A549 (cell line): ENCODE data around the gene B4GALT6. TPM values are rescaled to one million over a fixed set of nuclear protein-coding genes. Genes with fewer than 3 reads are reported as not detected.

Source experiments
- ATAC-seq, 2 experiments: fragments of 200-7000 bp in 1 of 2; fragments of >200 bp in 1 of 2; cut with Nextera tagmentation in 1 of 2; cut with Tn5 transposase in 1 of 2; 3 replicates each; pipeline versions ENCODE4 v1.8.0 to v1.9.1; 2018 to 2020; ENCODE audit warnings: mild to moderate bottlenecking in 1 of 2, moderate library complexity in 1 of 2
- CTCF ChIA-PET: fragments of 300-600 bp; sonication (Branson Sonifier 250); formaldehyde crosslinking; extraction: SDS; loops from one replicate; lab custom pipeline; 2021; ENCODE audit warnings: antibody characterized with exemption, inconsistent platforms; lab: Yijun Ruan, JAX
- POLR2A ChIA-PET: fragments of 350-600 bp; formaldehyde crosslinking; extraction: SDS; loops from one replicate; lab custom pipeline; 2021; ENCODE audit warnings: antibody characterized with exemption, inconsistent platforms; lab: Yijun Ruan, JAX
- DNase-seq, 2 experiments: peaks; one replicate each; pipeline versions ENCODE4 v3.0.0 to v3.0.0-alpha.2; 2011 to 2016; ENCODE audit warnings: low read depth in 1 of 2, low spot score in 1 of 2
- FAIRE-seq: peaks from 2 replicates; lab custom pipeline; 2011; peaks lifted over from hg19 to GRCh38; lab: Jason Lieb, UNC
- H3K27ac ChIP-seq, 2 experiments: fragments of >200 bp; sonication (Bioruptor Twin); formaldehyde crosslinking; 3 replicates each; pipeline ENCODE4 v1.5.1; 2016 to 2017
- H3K4me1 ChIP-seq: fragments of >200 bp; sonication (Bioruptor Twin); formaldehyde crosslinking; 3 replicates; pipeline ENCODE4 v1.6.1; 2016
- H3K4me2 ChIP-seq: fragments of >200 bp; sonication (Bioruptor Twin); formaldehyde crosslinking; 3 replicates; pipeline ENCODE4 v1.6.1; 2016
- H3K4me3 ChIP-seq: fragments of >200 bp; sonication (Bioruptor Twin); formaldehyde crosslinking; 3 replicates; pipeline ENCODE4 v1.5.1; 2016
- H3K9me3 ChIP-seq: fragments of >200 bp; sonication (Bioruptor Twin); formaldehyde crosslinking; 3 replicates; pipeline ENCODE4 v1.6.1; 2016
- BCL3 ChIP-seq: fragments of >200 bp; sonication (Bioruptor Twin); formaldehyde crosslinking; IDR thresholded peaks from 3 replicates; pipeline ENCODE4 v1.6.1; 2016
- CBX2 ChIP-seq: fragments of 200-600 bp; sonication (generic); IDR thresholded peaks from 2 replicates; pipeline ENCODE4 v1.6.1; 2016; ENCODE audit warnings: low read depth, mild to moderate bottlenecking, borderline replicate concordance
- CHD2 ChIP-seq: fragments of 150-350 bp; IDR thresholded peaks from 2 replicates; pipeline ENCODE4 v1.6.1; 2014; ENCODE audit warnings: low read length; ENCODE audit not compliant: partially characterized antibody
- E2F6 ChIP-seq: IDR thresholded peaks from 2 replicates; pipeline ENCODE4 v1.6.1; 2012; ENCODE audit warnings: low read depth, borderline replicate concordance
- ESRRA ChIP-seq: fragments of 150-350 bp; IDR thresholded peaks from 2 replicates; pipeline ENCODE4 v1.6.1; 2014; ENCODE audit warnings: mild to moderate bottlenecking, low read length, borderline replicate concordance
- GATA3 ChIP-seq: IDR thresholded peaks from 2 replicates; pipeline ENCODE4 v1.6.1; 2012; ENCODE audit warnings: borderline replicate concordance
- HDAC2 ChIP-seq: fragments of 200-600 bp; sonication (generic); IDR thresholded peaks from 2 replicates; pipeline ENCODE4 v1.6.1; 2016
- HOXA7 ChIP-seq: fragments of 250-450 bp; sonication (Bioruptor Pico); IDR thresholded peaks from 2 replicates; pipeline ENCODE4 v1.5.0; 2020; ENCODE audit warnings: mild to moderate bottlenecking, moderate library complexity
- HOXB5 ChIP-seq: fragments of 250-450 bp; sonication (Bioruptor Pico); IDR thresholded peaks from 2 replicates; pipeline ENCODE4 v1.5.0; 2020; ENCODE audit warnings: mild to moderate bottlenecking, moderate library complexity
- JUN ChIP-seq, 2 experiments: fragments of >200 bp; sonication (Bioruptor Twin); formaldehyde crosslinking; IDR thresholded peaks; 2 replicates in 1 of 2; 3 replicates in 1 of 2; pipeline ENCODE4 v1.6.1; 2016 to 2017
- KDM1A ChIP-seq: fragments of 200-600 bp; sonication (generic); IDR thresholded peaks from 2 replicates; pipeline ENCODE4 v1.6.1; 2016; ENCODE audit warnings: low read depth, mild to moderate bottlenecking
- MAFK ChIP-seq: fragments of 450-650 bp; IDR thresholded peaks from 2 replicates; pipeline ENCODE4 v1.6.1; 2014; ENCODE audit not compliant: partially characterized antibody
- MYC ChIP-seq: IDR thresholded peaks from 2 replicates; pipeline ENCODE4 v1.6.1; 2012; ENCODE audit warnings: mild to moderate bottlenecking, inconsistent platforms, low read length, improper control_type of control experiment, borderline replicate concordance
- NPAS2 ChIP-seq: fragments of 250-450 bp; sonication (Bioruptor Pico); IDR thresholded peaks from 2 replicates; pipeline ENCODE4 v1.8.0; 2022; ENCODE audit warnings: mild to moderate bottlenecking, moderate library complexity, borderline replicate concordance
- NR3C1 ChIP-seq: fragments of >200 bp; sonication (Bioruptor Twin); formaldehyde crosslinking; IDR thresholded peaks from 3 replicates; pipeline ENCODE4 v1.6.1; 2017
- PHF8 ChIP-seq: fragments of 200-600 bp; sonication (generic); IDR thresholded peaks from 2 replicates; pipeline ENCODE4 v1.6.1; 2016; ENCODE audit warnings: low read depth, mild to moderate bottlenecking, antibody characterized with exemption, moderate library complexity, borderline replicate concordance
- POLR2AphosphoS2 ChIP-seq: conservative IDR thresholded peaks from 2 replicates; pipeline ENCODE4 v1.6.1; 2012; ENCODE audit warnings: low read length, improper control_type of control experiment, inconsistent platforms
- RAD21 ChIP-seq, 2 experiments: fragments of >200 bp in 1 of 2; sonication (Bioruptor Twin) in 1 of 2; formaldehyde crosslinking in 1 of 2; IDR thresholded peaks in 1 of 2; conservative IDR thresholded peaks in 1 of 2; 2 replicates in 1 of 2; 3 replicates in 1 of 2; pipeline ENCODE4 v1.6.1; 2012 to 2018; ENCODE audit warnings: inconsistent platforms in 1 of 2
- RARB ChIP-seq: fragments of 250-450 bp; sonication (Bioruptor Pico); IDR thresholded peaks from 2 replicates; pipeline ENCODE4 v1.8.0; 2021; ENCODE audit warnings: mild to moderate bottlenecking, moderate library complexity
- RFX5 ChIP-seq: fragments of 450-650 bp; IDR thresholded peaks from 2 replicates; pipeline ENCODE4 v1.7.1; 2014; ENCODE audit warnings: antibody characterized with exemption, mild to moderate bottlenecking, moderate library complexity
- SMC3 ChIP-seq: fragments of >200 bp; sonication (Bioruptor Twin); formaldehyde crosslinking; IDR thresholded peaks from 3 replicates; pipeline ENCODE4 v1.6.1; 2018; ENCODE audit warnings: inconsistent platforms
- SREBF2 ChIP-seq: fragments of 450-650 bp; IDR thresholded peaks from 2 replicates; pipeline ENCODE4 v1.6.1; 2014; ENCODE audit warnings: mild to moderate bottlenecking, moderate library complexity
- TFCP2L1 ChIP-seq: fragments of 250-450 bp; sonication (Bioruptor Pico); IDR thresholded peaks from 2 replicates; pipeline ENCODE4 v1.5.0; 2021; ENCODE audit warnings: mild to moderate bottlenecking
- ZC3H11A ChIP-seq: fragments of 450-650 bp; IDR thresholded peaks from 2 replicates; pipeline ENCODE4 v1.6.1; 2014; ENCODE audit warnings: antibody characterized with exemption, mild to moderate bottlenecking
- ZFP36 ChIP-seq: fragments of 450-650 bp; IDR thresholded peaks from 2 replicates; pipeline ENCODE4 v1.6.1; 2014; ENCODE audit warnings: borderline replicate concordance; ENCODE audit not compliant: partially characterized antibody
- ZNF302 ChIP-seq: fragments of 250-450 bp; sonication (Bioruptor Pico); IDR thresholded peaks from 2 replicates; pipeline ENCODE4 v1.9.0; 2021; ENCODE audit warnings: inconsistent platforms, mild to moderate bottlenecking, moderate library complexity
- WGBS: methylation state at CpG from one replicate; pipeline ENCODE4 v1.1.6; 2017; ENCODE audit errors: missing lambda C conversion rate; 5-methylcytosine and 5-hydroxymethylcytosine counted together
- polyA plus RNA-seq, 4 experiments: library from polyadenylated mRNA; depleted of rRNA in 3 of 4; stranded (reverse); fragments of >200 nt; fragmentation: RNase III in 1 of 4; extraction: RNeasy Plus Mini Kit Qiagen cat#74134 plus additional on column Dnase treatment in 1 of 4; gene quantifications; 2 replicates in 3 of 4; 3 replicates in 1 of 4; pipeline ENCODE4 v1.2.3, GENCODE V29; 2011 to 2017
- TF ChIP-seq, protein P1 (sequence below): fragments of 450-650 bp; IDR thresholded peaks from 2 replicates; pipeline ENCODE4 v1.6.1; 2014; ENCODE audit warnings: antibody characterized with exemption
- TF ChIP-seq, protein P2 (sequence below): fragments of 200-600 bp; sonication (generic); IDR thresholded peaks from 2 replicates; pipeline ENCODE4 v1.6.1; 2016; ENCODE audit warnings: antibody characterized with exemption, mild to moderate bottlenecking, moderate library complexity
- TF ChIP-seq, protein P3 (sequence below): fragments of >200 bp; sonication (Bioruptor Twin); formaldehyde crosslinking; IDR thresholded peaks from 3 replicates; pipeline ENCODE4 v1.5.1; 2016
- TF ChIP-seq, protein P4 (sequence below): fragments of >200 bp; sonication (Bioruptor Twin); formaldehyde crosslinking; IDR thresholded peaks from 2 replicates; pipeline ENCODE4 v1.6.1; 2016

Gene B4GALT6
- polyA plus RNA-seq, 2 of the 4 experiments (the other 2 are of a cell fraction), result 7.1 to 12.8 TPM

DNA sequence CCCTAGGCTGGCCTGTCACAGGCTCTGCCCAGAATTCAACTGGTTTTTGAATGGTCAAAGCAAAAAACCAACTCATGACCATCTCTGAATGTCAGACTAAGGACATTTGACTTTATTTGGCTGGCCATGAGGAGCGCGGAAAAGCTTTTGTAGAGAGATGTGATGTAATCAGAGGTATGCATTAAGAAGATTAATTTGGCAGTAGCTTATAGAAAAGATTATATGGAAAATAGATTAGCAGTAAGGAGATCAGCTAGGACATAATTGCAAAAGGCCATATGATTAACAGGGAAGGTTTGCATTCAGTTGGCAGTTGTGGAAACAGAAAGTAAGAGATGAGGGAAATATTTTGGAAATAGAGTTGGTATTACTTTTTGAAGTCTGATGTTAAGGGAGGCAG is 105.0 kb downstream of the B4GALT6 start:
- ChIA-PET CTCF (interaction anchor here (0.6 to 1.4 kb wide), 2 partner anchors 14 to 23 kb away, joined by 3 read pairs; no protein-coding TSS in a partner anchor), POLR2A (no interaction called here)
- no peak overlapping the region for H3K27ac ChIP-seq
- no peaks in the 10 kb centered on the region for H3K4me1 ChIP-seq
- TF ChIP-seq RFX5, result no peak
- TF ChIP-seq ZNF302 (CRISPR knock-in tag), result no peak
- TF ChIP-seq, protein P1, sequence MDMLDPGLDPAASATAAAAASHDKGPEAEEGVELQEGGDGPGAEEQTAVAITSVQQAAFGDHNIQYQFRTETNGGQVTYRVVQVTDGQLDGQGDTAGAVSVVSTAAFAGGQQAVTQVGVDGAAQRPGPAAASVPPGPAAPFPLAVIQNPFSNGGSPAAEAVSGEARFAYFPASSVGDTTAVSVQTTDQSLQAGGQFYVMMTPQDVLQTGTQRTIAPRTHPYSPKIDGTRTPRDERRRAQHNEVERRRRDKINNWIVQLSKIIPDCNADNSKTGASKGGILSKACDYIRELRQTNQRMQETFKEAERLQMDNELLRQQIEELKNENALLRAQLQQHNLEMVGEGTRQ, result no peak
- no peak for TF ChIP-seq ZFP36
- TF ChIP-seq ZC3H11A, result no peak
- no peak for TF ChIP-seq TFCP2L1 (CRISPR knock-in tag)
- no peak for TF ChIP-seq BCL3
- TF ChIP-seq CHD2, result no peak
- no peak for TF ChIP-seq PHF8
- TF ChIP-seq MAFK, result no peak
- TF ChIP-seq E2F6, result no peak
- TF ChIP-seq NPAS2, result no peak
- TF ChIP-seq HDAC2, result no peak
- TF ChIP-seq KDM1A, result no peak
- TF ChIP-seq HOXA7 (CRISPR knock-in tag), result no peak
- no peak for TF ChIP-seq RAD21 (conservative IDR thresholded peaks at IDR 0.05 in 1 of 2, IDR thresholded peaks at IDR 0.05 in 1 of 2)
- no peak for TF ChIP-seq GATA3
- no peak for ATAC-seq
- no peak for FAIRE-seq
- no peak overlapping the region for H3K4me2 ChIP-seq
- 98% methylated on average over 2 of the region's 2 CpGs for WGBS
- no peaks in the 10 kb centered on the region for H3K9me3 ChIP-seq
- H3K4me3 ChIP-seq, result no peak overlapping the region
- no peak for DNase-seq

DNA sequence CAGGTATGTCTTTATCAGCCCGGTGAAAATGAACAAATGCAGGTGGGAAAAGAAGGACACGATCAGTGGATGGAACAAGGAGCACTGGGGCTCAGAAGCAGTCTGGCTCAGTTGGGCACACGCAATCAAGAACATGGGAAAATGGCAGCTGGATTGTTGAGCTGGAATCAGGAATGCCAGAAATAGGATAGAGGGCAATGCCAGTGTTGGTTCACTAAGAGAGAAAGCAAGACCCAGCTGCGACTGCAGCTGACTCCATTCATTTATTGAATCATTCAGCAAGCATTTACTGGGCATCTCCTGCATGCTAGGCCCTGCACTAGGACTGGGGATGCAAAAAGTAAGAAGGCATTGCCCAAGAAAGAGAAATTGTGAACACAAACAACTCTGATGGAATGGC is 106.3 kb downstream of the B4GALT6 start:
- no peak for DNase-seq
- no peak for ATAC-seq
- Histone ChIP-seq H3K4me1 (no peaks in the 10 kb centered on the region), H3K4me3 (no peak overlapping the region), H3K27ac (no peak overlapping the region), H3K9me3 (no peaks in the 10 kb centered on the region), H3K4me2 (no peak overlapping the region)
- no peak for FAIRE-seq
- TF ChIP-seq RARB (CRISPR knock-in tag) (no peak), JUN (IDR thresholded peaks at IDR 0.05) (no peak), NR3C1 (no peak), MYC (no peak), HOXB5 (CRISPR knock-in tag) (no peak), KDM1A (no peak), ESRRA (no peak), CBX2 (no peak), SREBF2 (no peak), SMC3 (no peak), HOXA7 (CRISPR knock-in tag) (no peak), POLR2AphosphoS2 (no peak)
- TF ChIP-seq, protein P2, sequence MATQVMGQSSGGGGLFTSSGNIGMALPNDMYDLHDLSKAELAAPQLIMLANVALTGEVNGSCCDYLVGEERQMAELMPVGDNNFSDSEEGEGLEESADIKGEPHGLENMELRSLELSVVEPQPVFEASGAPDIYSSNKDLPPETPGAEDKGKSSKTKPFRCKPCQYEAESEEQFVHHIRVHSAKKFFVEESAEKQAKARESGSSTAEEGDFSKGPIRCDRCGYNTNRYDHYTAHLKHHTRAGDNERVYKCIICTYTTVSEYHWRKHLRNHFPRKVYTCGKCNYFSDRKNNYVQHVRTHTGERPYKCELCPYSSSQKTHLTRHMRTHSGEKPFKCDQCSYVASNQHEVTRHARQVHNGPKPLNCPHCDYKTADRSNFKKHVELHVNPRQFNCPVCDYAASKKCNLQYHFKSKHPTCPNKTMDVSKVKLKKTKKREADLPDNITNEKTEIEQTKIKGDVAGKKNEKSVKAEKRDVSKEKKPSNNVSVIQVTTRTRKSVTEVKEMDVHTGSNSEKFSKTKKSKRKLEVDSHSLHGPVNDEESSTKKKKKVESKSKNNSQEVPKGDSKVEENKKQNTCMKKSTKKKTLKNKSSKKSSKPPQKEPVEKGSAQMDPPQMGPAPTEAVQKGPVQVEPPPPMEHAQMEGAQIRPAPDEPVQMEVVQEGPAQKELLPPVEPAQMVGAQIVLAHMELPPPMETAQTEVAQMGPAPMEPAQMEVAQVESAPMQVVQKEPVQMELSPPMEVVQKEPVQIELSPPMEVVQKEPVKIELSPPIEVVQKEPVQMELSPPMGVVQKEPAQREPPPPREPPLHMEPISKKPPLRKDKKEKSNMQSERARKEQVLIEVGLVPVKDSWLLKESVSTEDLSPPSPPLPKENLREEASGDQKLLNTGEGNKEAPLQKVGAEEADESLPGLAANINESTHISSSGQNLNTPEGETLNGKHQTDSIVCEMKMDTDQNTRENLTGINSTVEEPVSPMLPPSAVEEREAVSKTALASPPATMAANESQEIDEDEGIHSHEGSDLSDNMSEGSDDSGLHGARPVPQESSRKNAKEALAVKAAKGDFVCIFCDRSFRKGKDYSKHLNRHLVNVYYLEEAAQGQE, result no peak
- TF ChIP-seq, protein P3, sequence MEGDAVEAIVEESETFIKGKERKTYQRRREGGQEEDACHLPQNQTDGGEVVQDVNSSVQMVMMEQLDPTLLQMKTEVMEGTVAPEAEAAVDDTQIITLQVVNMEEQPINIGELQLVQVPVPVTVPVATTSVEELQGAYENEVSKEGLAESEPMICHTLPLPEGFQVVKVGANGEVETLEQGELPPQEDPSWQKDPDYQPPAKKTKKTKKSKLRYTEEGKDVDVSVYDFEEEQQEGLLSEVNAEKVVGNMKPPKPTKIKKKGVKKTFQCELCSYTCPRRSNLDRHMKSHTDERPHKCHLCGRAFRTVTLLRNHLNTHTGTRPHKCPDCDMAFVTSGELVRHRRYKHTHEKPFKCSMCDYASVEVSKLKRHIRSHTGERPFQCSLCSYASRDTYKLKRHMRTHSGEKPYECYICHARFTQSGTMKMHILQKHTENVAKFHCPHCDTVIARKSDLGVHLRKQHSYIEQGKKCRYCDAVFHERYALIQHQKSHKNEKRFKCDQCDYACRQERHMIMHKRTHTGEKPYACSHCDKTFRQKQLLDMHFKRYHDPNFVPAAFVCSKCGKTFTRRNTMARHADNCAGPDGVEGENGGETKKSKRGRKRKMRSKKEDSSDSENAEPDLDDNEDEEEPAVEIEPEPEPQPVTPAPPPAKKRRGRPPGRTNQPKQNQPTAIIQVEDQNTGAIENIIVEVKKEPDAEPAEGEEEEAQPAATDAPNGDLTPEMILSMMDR, result no peak
- TF ChIP-seq, protein P4, sequence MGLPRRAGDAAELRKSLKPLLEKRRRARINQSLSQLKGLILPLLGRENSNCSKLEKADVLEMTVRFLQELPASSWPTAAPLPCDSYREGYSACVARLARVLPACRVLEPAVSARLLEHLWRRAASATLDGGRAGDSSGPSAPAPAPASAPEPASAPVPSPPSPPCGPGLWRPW, result no peak
- ChIA-PET POLR2A (no interaction called here), CTCF (no interaction called here)
- WGBS, result 67% methylated on average over 4 of the region's 4 CpGs
